Psoas muscle (tissue), 8 donors: ENCODE results near the gene SH2D7. TPM values are rescaled to one million over a fixed set of nuclear protein-coding genes. Genes with fewer than 3 reads are reported as not detected.
"Not testable (repeated sequence)": the region's sequence is repeated elsewhere in the genome, so short reads cannot be mapped to it uniquely, and the experiment has no call there.

ENCODE experiments used
- ATAC-seq, 4 donors: fragments of 200-7000 bp; cut with Tn5 transposase; one replicate each; pipeline ENCODE4 v1.9.1; 2020; ENCODE audit warnings: moderate library complexity in 3 of 4, mild to moderate bottlenecking in 2 of 4
- DNase-seq, 2 donors: peaks; one replicate each; pipeline ENCODE4 v3.0.0-alpha.2; 2020
- H3K27ac ChIP-seq: fragments of 200-600 bp; one replicate; pipeline ENCODE4 v1.8.0; 2022
- H3K27me3 ChIP-seq, 3 donors: fragments of 200-600 bp in 1 of 3; one replicate each; pipeline versions ENCODE4 v1.6.1 to v1.8.0; 2013 to 2022; ENCODE audit warnings: low read length in 2 of 3, mild to moderate bottlenecking in 2 of 3, moderate library complexity in 1 of 3; ENCODE audit not compliant: insufficient read depth in 3 of 3
- H3K36me3 ChIP-seq, 2 donors: fragments of 200-600 bp in 1 of 2; one replicate each; pipeline versions ENCODE4 v1.6.1 to v1.8.0; 2013 to 2022; ENCODE audit warnings: low read depth in 1 of 2, mild to moderate bottlenecking in 1 of 2, moderate library complexity in 1 of 2; ENCODE audit not compliant: insufficient read depth in 1 of 2
- H3K4me1 ChIP-seq: fragments of 200-600 bp; one replicate; pipeline ENCODE4 v1.8.0; 2022
- H3K4me3 ChIP-seq: fragments of 200-600 bp; one replicate; pipeline ENCODE4 v1.8.0; 2022; ENCODE audit warnings: mild to moderate bottlenecking
- H3K9me3 ChIP-seq: fragments of 200-600 bp; one replicate; pipeline ENCODE4 v1.8.0; 2022
- CTCF ChIP-seq: fragments of 200-600 bp; IDR thresholded peaks from one replicate; pipeline ENCODE4 v1.8.0; 2022; ENCODE audit warnings: antibody characterized with exemption
- WGBS, 3 donors: extraction: QIAGEN DNeasy Blood & Tissue Kit; methylation state at CpG; one replicate each; pipeline versions ENCODE4 v1.1.6 to v1.1.7; 2013; 5-methylcytosine and 5-hydroxymethylcytosine counted together
- intact Hi-C, 2 donors: fragments of 100-400 bp; cut with DNase I; formaldehyde crosslinking; loops; one replicate each; pipeline versions ENCODE4 v1.11.0 to v1.14.2; 2022
- polyA plus RNA-seq, 3 donors: library from polyadenylated mRNA; stranded (reverse); fragments of 200-250 nt; gene quantifications; one replicate each; pipeline ENCODE4 v1.2.3, GENCODE V29; 2013
- total RNA-seq, 4 donors: library from RNA; stranded (reverse); fragmentation: NEBNext Ultra II Directional in 2 of 4; extraction: Animal tissue kit (Norgen Biotek cat#: 25700) in 2 of 4; gene quantifications; one replicate each; pipeline versions ENCODE4 v1.2.1 to v1.2.4, GENCODE V29; 2021 to 2023
- donor health status: healthy with polysubstance abuse.
- donor health status: DM: no; HTN: no; CAD: no; lungs with moderate emphysema.
- donor health status: Bipolar disorder and iron deficiency.
- donor health status: healthy.
- donor health status: DM: yes; HTN: yes; CAD: no.
- donor health status: DM: no; HTN: no; CAD: no.
- donor health status: DM: no; HTN: no; CAD: no.
- donor health status: DM: yes; HTN: yes; CAD: no.

SH2D7 gene
- total and polyA plus RNA-seq, 7 donors: not detected

- TF ChIP-seq CTCF: no peak
- WGBS, 3 donors: 36 to 45% (median 39%) methylated on average over 6 of the region's 6 CpGs
- H3K36me3 ChIP-seq: no peaks in the 10 kb centered on the region
- H3K4me1 ChIP-seq: peaks cover 44% of the 10 kb centered on the region
- ATAC-seq (peak; percentile 9 to 58 (median 36)), DNase-seq (peak; percentile 29 to 60)
- intact Hi-C loops: loop anchor here in 1 of 2 donors (10.0 kb wide), 1 partner anchor 737 kb away; no protein-coding TSS in a partner anchor
- H3K27me3 ChIP-seq: no peaks in the 10 kb centered on the region
- no peaks in the 10 kb centered on the region for H3K9me3 ChIP-seq
- H3K27ac ChIP-seq: peak overlapping the region; percentile 92
- peak overlapping the region; percentile 12 for H3K4me3 ChIP-seq
These were observed 55.2 kb downstream of the SH2D7 start for GRCh38 chr15:78147566-78147965.

- peaks cover 52% of the 10 kb centered on the region for H3K4me1 ChIP-seq
- no peaks in the 10 kb centered on the region for H3K9me3 ChIP-seq
- DNase-seq: no peak
- peak overlapping the region; percentile 94 for H3K4me3 ChIP-seq
- 28 to 30% (median 28%) methylated on average over 14 of the region's 14 CpGs for WGBS, 3 donors
- intact Hi-C loops: loop anchor here in 1 of 2 donors (10.0 kb wide), 1 partner anchor 736 kb away; no protein-coding TSS in a partner anchor
- H3K27me3 ChIP-seq: no peaks in the 10 kb centered on the region
- no peak for ATAC-seq
- H3K36me3 ChIP-seq: no peaks in the 10 kb centered on the region
- H3K27ac ChIP-seq: peak overlapping the region; percentile 92
- TF ChIP-seq CTCF: no peak
These were observed 56.2 kb downstream of the SH2D7 start for GRCh38 chr15:78148392-78149067.

- peak within 1 kb of the TSS; percentile 94 for H3K4me3 ChIP-seq
- ATAC-seq (peak; percentile 90 to 97 (median 92)), DNase-seq (peak; percentile 100)
- peaks cover 59% of the 10 kb centered on the region for H3K4me1 ChIP-seq
- 0% methylated on average over 46 to 79 of the region's 79 CpGs for WGBS, 3 donors
- no peaks in the 10 kb centered on the region for H3K27me3 ChIP-seq
- no peaks in the 10 kb centered on the region for H3K9me3 ChIP-seq
- H3K27ac ChIP-seq: peak within 1 kb of the TSS; percentile 92
- no peak for TF ChIP-seq CTCF
- H3K36me3 ChIP-seq: no peaks in the 10 kb centered on the region
- intact Hi-C loops: loop anchor here in 1 of 2 donors (10.0 kb wide), 1 partner anchor 736 kb away; no protein-coding TSS in a partner anchor
These were observed 56.9 kb downstream of the SH2D7 start, which contains the start of gene IDH3A for GRCh38 chr15:78149068-78149804. Gene IDH3A, plus strand, starts transcription at chr15:78149362. Its CDS starts 42 bp downstream, at chr15:78149404.

- no peak for DNase-seq
- 9 to 11% (median 10%) methylated on average over 19 to 20 of the region's 20 CpGs for WGBS, 3 donors
- no peaks in the 10 kb centered on the region for H3K27me3 ChIP-seq
- H3K36me3 ChIP-seq: no peaks in the 10 kb centered on the region
- intact Hi-C loops: loop anchor here in 1 of 2 donors (10.0 kb wide), 1 partner anchor 735 kb away; no protein-coding TSS in a partner anchor
- ATAC-seq: peak in 1 of 4 donors; percentile 1
- no peaks in the 10 kb centered on the region for H3K9me3 ChIP-seq
- peak overlapping the region; percentile 92 for H3K27ac ChIP-seq
- TF ChIP-seq CTCF: no peak
- peak overlapping the region; percentile 94 for H3K4me3 ChIP-seq
- peaks cover 67% of the 10 kb centered on the region for H3K4me1 ChIP-seq
These were observed 57.7 kb downstream of the SH2D7 start for GRCh38 chr15:78149805-78150751.

- H3K36me3 ChIP-seq, H3K9me3 ChIP-seq, intact Hi-C loops, DNase-seq, ATAC-seq, H3K27me3 ChIP-seq: not testable (repeated sequence)
- peaks cover 77% of the 10 kb centered on the region for H3K4me1 ChIP-seq
- WGBS, 3 donors: 85 to 97% (median 89%) methylated on average over 8 of the region's 8 CpGs
- H3K4me3 ChIP-seq: peak overlapping the region; percentile 94
- peak overlapping the region; percentile 92 for H3K27ac ChIP-seq
These were observed 58.7 kb downstream of the SH2D7 start for GRCh38 chr15:78151075-78151474.
